ENCODE results near the gene SUPT20H. TPM values are rescaled to one million over a fixed set of nuclear protein-coding genes. Genes with fewer than 3 reads are reported as not detected.
A peak's percentile ranks its signal among the peaks of the same experiment; 100 is the strongest.
"Not testable (repeated sequence)": the region's sequence is repeated elsewhere in the genome, so short reads cannot be mapped to it uniquely, and the experiment has no call there.

SUPT20H gene
- total RNA-seq, 1 experiment from 2014 or later: 16.8 TPM

- TF ChIP-seq CTCF (conservative IDR thresholded peaks at IDR 0.05; ENCODE audit: low read depth, low read length) (no peak), EZH2phosphoT487 (IDR thresholded peaks at IDR 0.05; ENCODE audit: borderline replicate concordance, low read length) (no peak), EZH2 (IDR thresholded peaks at IDR 0.05; ENCODE audit: low read length, unreplicated experiment) (no peak)
- Histone ChIP-seq H3K4me3 (ENCODE audit: low read length) (no peak overlapping the region), H3K9me2 (replicated peaks; ENCODE audit: low read length) (no peaks in the 10 kb centered on the region), H4K20me1 (ENCODE audit: low read length) (no peaks in the 10 kb centered on the region), H3K4me1 (ENCODE audit: insufficient read depth, low read length) (no peaks in the 10 kb centered on the region), H3K27ac (ENCODE audit: low read length) (no peak overlapping the region), H3K79me2 (ENCODE audit: low read length) (no peaks in the 10 kb centered on the region), H3F3A (ENCODE audit: low read length, unreplicated experiment) (no peaks in the 10 kb centered on the region), H3K9ac (ENCODE audit: low read length) (no peak overlapping the region), H3K36me3 (ENCODE audit: low read depth, low read length) (no peaks in the 10 kb centered on the region), H3K27me3 (ENCODE audit: low read length) (no peaks in the 10 kb centered on the region), H2AFZ (ENCODE audit: low read length) (no peak overlapping the region), H3K9me3 (ENCODE audit: low read length) (no peaks in the 10 kb centered on the region), H3K4me2 (ENCODE audit: low read length) (no peak overlapping the region)
- intact Hi-C loops (cut with micrococcal nuclease): no loop called here
- no peak for ATAC-seq
- ChIA-PET CTCF (interaction anchor here (0.8 kb wide), 1 partner anchor 549 kb away, joined by 6 read pairs; no protein-coding TSS in a partner anchor), POLR2A (ENCODE audit: unreplicated experiment) (no interaction called here)
- BruUV-seq (replicated peaks): no TSS peak
- DNase-seq: no peak
Measured at GRCh38 chr13:37065890-37066526, 6.5 kb upstream of the SUPT20H start.

GRCh38 chr13:37059848-37060192 is 332 bp upstream of the SUPT20H start:
- peaks cover 5% of the 10 kb centered on the region for H3K4me1 ChIP-seq (ENCODE audit: insufficient read depth, low read length)
- ATAC-seq (peak; percentile 4; the same call in 1 of the 2 replicates), DNase-seq (no peak)
- H3K9me3 ChIP-seq (ENCODE audit: low read length): no peaks in the 10 kb centered on the region
- peak overlapping the region; percentile 81 for H2AFZ ChIP-seq (ENCODE audit: low read length)
- no peaks in the 10 kb centered on the region for H3K27me3 ChIP-seq (ENCODE audit: low read length)
- POLR2A ChIA-PET (ENCODE audit: unreplicated experiment): no interaction called here
- no peaks in the 10 kb centered on the region for H4K20me1 ChIP-seq (ENCODE audit: low read length)
- 0 out of 2 replicates have a peak, but pooled peaks cover 3% of the 10 kb centered on the region for H3K36me3 ChIP-seq (ENCODE audit: low read depth, low read length)
- H3F3A ChIP-seq (ENCODE audit: low read length, unreplicated experiment): no peaks in the 10 kb centered on the region
- CTCF ChIA-PET: no interaction called here
- H3K9ac ChIP-seq (ENCODE audit: low read length): no peak overlapping the region; the same call in 1 of the 2 replicates
- peaks cover 28% of the 10 kb centered on the region for H3K79me2 ChIP-seq (ENCODE audit: low read length)
- H3K9me2 ChIP-seq (replicated peaks; ENCODE audit: low read length): no peaks in the 10 kb centered on the region
- no TSS peak for BruUV-seq (replicated peaks)
- H3K27ac ChIP-seq (ENCODE audit: low read length): no peak overlapping the region
- H3K4me3 ChIP-seq (ENCODE audit: low read length): peak overlapping the region; percentile 83
- intact Hi-C loops (cut with micrococcal nuclease): loop anchor here (2.0 kb wide), 2 partner anchors 29 to 59 kb away; partner anchors contain the start of gene EXOSC8
- peak overlapping the region; percentile 79 for H3K4me2 ChIP-seq (ENCODE audit: low read length)
- TF ChIP-seq CTCF (conservative IDR thresholded peaks at IDR 0.05; ENCODE audit: low read depth, low read length) (no peak), EZH2phosphoT487 (IDR thresholded peaks at IDR 0.05; ENCODE audit: borderline replicate concordance, low read length) (no peak)

GRCh38 chr13:37056228-37056627 is 3.3 kb downstream of the SUPT20H start:
- H3K9me3 ChIP-seq (ENCODE audit: low read length); H3K9me2 ChIP-seq (replicated peaks; ENCODE audit: low read length); POLR2A ChIA-PET (ENCODE audit: unreplicated experiment); H3K4me2 ChIP-seq (ENCODE audit: low read length); ATAC-seq; H3K27ac ChIP-seq (ENCODE audit: low read length); H3K36me3 ChIP-seq (ENCODE audit: low read depth, low read length); BruUV-seq (replicated peaks); H2AFZ ChIP-seq (ENCODE audit: low read length); H4K20me1 ChIP-seq (ENCODE audit: low read length); intact Hi-C loops (cut with micrococcal nuclease); H3K4me3 ChIP-seq (ENCODE audit: low read length); CTCF ChIA-PET; H3K4me1 ChIP-seq (ENCODE audit: insufficient read depth, low read length); DNase-seq; H3K9ac ChIP-seq (ENCODE audit: low read length); H3F3A ChIP-seq (ENCODE audit: low read length, unreplicated experiment); H3K27me3 ChIP-seq (ENCODE audit: low read length): not testable (repeated sequence)
- peaks cover 52% of the 10 kb centered on the region for H3K79me2 ChIP-seq (ENCODE audit: low read length)

GRCh38 chr13:37053111-37053510 is 6.4 kb downstream of the SUPT20H start:
- H3K27me3 ChIP-seq (ENCODE audit: low read length); H3K9me2 ChIP-seq (replicated peaks; ENCODE audit: low read length); H3K4me2 ChIP-seq (ENCODE audit: low read length); ATAC-seq; CTCF ChIA-PET; H3F3A ChIP-seq (ENCODE audit: low read length, unreplicated experiment); H3K27ac ChIP-seq (ENCODE audit: low read length); H3K36me3 ChIP-seq (ENCODE audit: low read depth, low read length); H3K9ac ChIP-seq (ENCODE audit: low read length); POLR2A ChIA-PET (ENCODE audit: unreplicated experiment); H3K4me1 ChIP-seq (ENCODE audit: insufficient read depth, low read length); H3K9me3 ChIP-seq (ENCODE audit: low read length); H2AFZ ChIP-seq (ENCODE audit: low read length); H4K20me1 ChIP-seq (ENCODE audit: low read length); BruUV-seq (replicated peaks); H3K4me3 ChIP-seq (ENCODE audit: low read length); DNase-seq; intact Hi-C loops (cut with micrococcal nuclease): not testable (repeated sequence)
- peaks cover 47% of the 10 kb centered on the region for H3K79me2 ChIP-seq (ENCODE audit: low read length)
